Erythroblast (primary cell): ENCODE measurements around the gene HSD3B7.

Source experiments
- DNase-seq, 2 experiments: peaks; one replicate each; lab custom pipeline; 2025; lab: John Stamatoyannopoulos, UW
- GATA1 ChIP-seq: IDR thresholded peaks from 2 replicates; pipeline ENCODE4 v1.6.1; 2011; ENCODE audit warnings: low read depth, mild to moderate bottlenecking, control low read depth, low read length, moderate library complexity
- POLR2A ChIP-seq: IDR thresholded peaks from 2 replicates; pipeline ENCODE4 v1.6.1; 2011; ENCODE audit warnings: mild to moderate bottlenecking, low read length

HSD3B7 gene

DNA sequence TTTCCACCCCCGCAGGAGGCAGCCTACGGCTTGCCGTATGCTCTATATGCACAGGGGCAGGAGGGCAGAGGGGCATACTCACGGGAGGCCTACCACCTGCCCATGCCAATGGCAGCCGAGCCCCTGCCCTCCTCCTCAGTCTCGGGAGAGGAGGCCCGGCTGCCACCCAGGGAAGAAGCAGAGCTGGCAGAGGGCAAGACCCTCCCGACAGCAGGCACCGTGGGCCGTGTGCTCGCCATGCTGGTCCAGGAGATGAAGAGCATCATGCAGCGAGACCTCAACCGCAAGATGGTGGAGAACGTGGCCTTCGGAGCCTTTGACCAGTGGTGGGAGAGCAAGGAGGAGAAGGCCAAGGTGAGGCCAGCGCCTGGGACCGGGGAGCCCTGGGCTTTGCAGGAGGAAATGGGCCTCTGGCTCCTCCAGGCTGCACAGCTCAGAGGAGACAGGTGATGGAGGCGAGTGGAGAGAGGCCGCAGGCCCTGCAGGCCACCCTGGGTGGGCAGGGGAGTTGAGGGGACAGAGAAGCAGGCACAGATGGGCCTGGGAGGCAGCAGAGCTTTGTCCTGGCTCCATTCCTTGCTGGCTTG is 18.9 kb upstream of the HSD3B7 start:
- DNase-seq, result no peak
- no peak for TF ChIP-seq GATA1
- no peak for TF ChIP-seq POLR2A

DNA sequence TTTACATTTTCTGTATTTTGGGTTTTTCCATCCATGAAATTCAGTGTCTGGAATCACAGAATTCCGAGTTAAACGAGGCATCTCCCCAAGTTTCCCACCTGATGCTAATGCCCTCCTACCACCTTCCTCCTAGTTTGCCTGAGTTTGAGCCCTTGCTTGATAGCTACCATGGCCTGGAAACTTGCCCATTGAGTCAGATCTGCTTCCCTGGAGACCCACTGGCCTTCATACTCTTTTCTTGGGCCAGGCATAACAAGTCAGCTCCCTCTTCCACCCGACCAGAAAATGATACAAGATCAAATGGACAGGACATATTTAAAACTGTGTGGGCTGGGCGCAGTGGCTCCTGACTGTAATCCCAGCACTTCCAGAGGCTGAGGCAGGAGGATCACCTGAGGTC is 17.2 kb upstream of the HSD3B7 start:
- DNase-seq, result no peak
- TF ChIP-seq POLR2A (no peak), GATA1 (no peak)

DNA sequence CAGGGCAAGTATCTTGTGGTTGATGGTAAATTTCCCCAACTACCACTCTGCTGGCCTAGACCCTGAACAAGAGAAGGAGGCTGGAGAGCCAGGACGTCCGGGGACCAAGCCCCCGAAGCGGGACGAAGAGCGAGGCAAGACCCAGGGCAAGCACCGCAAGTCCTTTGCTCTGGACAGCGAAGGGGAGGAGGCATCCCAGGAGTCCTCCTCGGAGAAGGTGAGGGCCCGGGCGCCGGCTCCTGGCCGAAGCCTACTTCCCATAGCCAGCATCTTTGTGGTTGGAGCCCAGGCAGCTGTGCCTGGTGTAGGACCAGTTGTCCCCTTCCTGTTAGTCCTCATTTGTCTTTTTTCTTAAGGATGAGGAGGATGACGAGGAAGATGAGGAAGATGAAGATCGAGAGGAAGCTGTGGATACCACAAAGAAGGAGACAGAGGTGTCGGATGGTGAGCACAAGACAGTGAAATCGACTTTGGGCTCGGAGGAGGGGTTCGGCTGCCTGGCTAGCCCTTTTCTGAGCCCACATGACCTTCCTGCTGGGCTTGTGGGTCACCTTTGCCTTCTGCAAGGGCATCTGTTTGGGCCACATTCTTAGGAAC is 15.7 kb upstream of the HSD3B7 start:
- TF ChIP-seq GATA1, result no peak
- TF ChIP-seq POLR2A, result no peak
- no peak for DNase-seq

- no peak for DNase-seq
- TF ChIP-seq POLR2A (no peak), GATA1 (no peak)
These were observed 13.7 kb upstream of the HSD3B7 start for GRCh38 chr16:30971298-30971697.

DNA sequence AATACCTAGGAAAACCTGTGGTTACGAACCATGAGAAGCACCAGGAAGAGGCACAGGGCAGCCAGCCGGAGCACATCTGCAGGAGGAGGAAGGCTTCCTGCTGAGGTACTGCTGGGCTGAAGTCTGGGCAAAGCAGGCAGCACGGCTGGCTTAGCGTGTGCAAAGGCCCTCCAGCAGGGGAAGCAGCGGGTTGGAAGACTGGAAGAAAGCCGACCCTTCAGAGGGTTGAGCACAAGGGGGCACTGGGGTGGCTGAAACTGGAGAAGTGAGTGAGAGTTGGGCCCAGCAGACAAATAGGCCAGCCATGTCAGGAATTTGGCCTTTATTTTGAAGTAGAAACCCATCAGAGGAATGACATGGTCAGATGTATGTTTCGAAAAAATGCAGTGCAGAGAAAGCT is 12.1 kb upstream of the HSD3B7 start:
- DNase-seq, result peak in 1 of 2 experiments; percentile 71
- no peak for TF ChIP-seq POLR2A
- no peak for TF ChIP-seq GATA1

DNA sequence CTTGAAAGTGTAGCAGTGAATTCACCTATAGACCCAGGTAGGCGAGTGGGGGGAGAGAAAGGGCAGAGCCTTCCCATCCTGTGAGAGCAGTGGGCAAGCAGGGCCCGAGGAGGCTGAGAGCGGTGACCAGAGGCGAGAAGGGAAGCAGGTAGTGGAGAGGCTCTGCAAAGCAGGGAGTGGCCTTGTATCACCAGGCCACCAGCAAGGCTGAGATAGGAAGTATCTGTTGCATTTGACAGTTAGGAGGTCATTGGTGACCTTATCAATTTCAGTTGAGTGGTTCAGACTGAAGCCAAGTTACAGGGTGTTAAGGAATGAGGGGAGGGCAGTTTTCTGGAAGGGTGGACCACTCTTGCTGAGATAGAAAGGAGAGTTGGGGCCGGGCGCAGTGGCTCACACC is 10.7 kb upstream of the HSD3B7 start:
- DNase-seq, result peak; percentile 72 to 92
- TF ChIP-seq GATA1, result no peak
- no peak for TF ChIP-seq POLR2A

- DNase-seq, result no peak
- TF ChIP-seq GATA1, result no peak
- TF ChIP-seq POLR2A, result no peak
These were observed 8.5 kb upstream of the HSD3B7 start for GRCh38 chr16:30976486-30976885.

GRCh38 chr16:30977502-30977901 is 7.5 kb upstream of the HSD3B7 start:
- TF ChIP-seq POLR2A (no peak), GATA1 (no peak)
- peak; percentile 48 to 53 for DNase-seq

DNA sequence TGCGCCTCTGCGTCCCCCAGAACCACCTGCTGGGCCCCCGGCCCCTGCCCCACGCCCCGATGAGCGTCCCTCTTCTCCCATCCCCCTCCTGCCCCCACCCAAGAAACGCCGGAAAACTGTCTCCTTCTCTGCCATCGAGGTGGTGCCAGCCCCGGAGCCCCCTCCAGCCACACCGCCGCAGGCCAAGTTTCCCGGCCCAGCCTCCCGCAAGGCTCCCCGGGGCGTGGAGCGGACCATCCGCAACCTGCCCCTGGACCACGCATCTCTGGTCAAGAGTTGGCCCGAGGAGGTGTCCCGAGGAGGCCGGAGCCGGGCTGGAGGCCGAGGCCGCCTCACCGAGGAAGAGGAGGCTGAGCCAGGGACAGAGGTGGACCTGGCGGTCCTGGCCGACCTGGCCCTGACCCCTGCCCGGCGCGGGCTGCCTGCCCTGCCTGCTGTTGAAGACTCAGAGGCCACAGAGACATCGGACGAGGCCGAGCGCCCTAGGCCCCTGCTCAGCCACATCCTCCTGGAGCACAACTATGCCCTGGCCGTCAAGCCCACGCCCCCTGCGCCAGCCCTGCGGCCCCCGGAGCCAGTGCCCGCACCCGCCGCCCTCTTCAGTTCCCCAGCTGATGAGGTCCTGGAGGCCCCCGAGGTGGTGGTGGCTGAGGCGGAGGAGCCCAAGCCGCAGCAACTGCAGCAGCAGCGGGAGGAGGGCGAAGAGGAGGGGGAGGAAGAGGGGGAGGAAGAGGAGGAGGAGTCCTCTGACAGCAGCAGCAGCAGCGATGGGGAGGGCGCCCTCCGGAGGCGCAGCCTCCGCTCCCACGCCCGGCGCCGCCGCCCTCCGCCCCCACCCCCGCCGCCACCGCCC is 5.6 kb upstream of the HSD3B7 start:
- no peak for DNase-seq
- TF ChIP-seq GATA1 (no peak), POLR2A (no peak)

DNA sequence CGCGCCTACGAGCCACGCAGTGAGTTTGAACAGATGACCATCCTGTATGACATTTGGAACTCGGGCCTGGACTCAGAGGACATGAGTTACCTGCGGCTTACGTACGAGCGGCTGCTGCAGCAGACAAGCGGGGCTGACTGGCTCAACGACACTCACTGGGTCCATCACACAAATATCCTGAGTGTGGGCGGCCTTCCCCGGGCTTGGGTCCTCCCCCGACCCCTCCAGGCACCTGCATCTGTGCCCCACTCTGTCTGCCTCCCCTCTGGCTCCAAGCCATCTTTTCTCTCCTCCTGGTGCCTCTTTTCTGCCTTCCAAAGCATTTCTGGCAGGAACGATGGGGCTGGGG is 5.0 kb upstream of the HSD3B7 start:
- no peak for TF ChIP-seq GATA1
- no peak for DNase-seq

GRCh38 chr16:30980434-30980833 is 4.6 kb upstream of the HSD3B7 start:
- DNase-seq, result no peak
- TF ChIP-seq GATA1 (no peak), POLR2A (no peak)

DNA sequence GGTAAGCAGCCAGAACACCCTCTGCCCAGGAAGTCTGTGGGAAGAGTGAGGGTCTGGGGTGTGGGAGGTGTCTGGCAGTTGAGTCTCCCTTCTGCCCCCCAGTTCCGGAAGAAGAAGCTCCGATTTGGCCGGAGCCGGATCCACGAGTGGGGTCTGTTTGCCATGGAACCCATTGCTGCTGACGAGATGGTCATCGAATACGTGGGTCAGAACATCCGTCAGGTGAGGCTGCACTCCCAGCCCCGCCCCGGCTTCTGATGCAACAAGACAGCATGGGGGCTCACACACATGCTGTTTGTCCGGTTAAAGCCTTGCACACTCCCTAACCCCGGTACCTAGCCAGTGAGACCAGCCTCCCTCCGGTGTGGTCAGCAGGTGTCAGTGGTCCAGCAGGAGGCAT is 4.0 kb upstream of the HSD3B7 start:
- TF ChIP-seq POLR2A (no peak), GATA1 (no peak)
- DNase-seq, result no peak

- TF ChIP-seq POLR2A (no peak), GATA1 (no peak)
These were observed 2.3 kb upstream of the HSD3B7 start for GRCh38 chr16:30982548-30983288.

More at GRCh38 chr16:30982548-30983288, 2.3 kb upstream of the HSD3B7 start:
- no peak for DNase-seq
